Parathyroid adenoma (tissue), 2 donors: ENCODE results near the gene CARD9.

Source experiments
- H2AFZ ChIP-seq: fragments of 300-600 bp; sonication (generic); one replicate; pipeline ENCODE4 v1.7.0; 2017; ENCODE audit warnings: antibody characterized with exemption, mild to moderate bottlenecking
- H3K27ac ChIP-seq: fragments of 300-600 bp; sonication (generic); one replicate; pipeline ENCODE4 v1.7.0; 2017
- H3K27me3 ChIP-seq: fragments of 300-600 bp; sonication (generic); one replicate; pipeline ENCODE4 v1.7.0; 2017; ENCODE audit warnings: low read length; ENCODE audit not compliant: control insufficient read depth, insufficient read depth
- H3K36me3 ChIP-seq: fragments of 300-600 bp; sonication (generic); one replicate; pipeline ENCODE4 v1.7.0; 2017; ENCODE audit warnings: low read length; ENCODE audit not compliant: control insufficient read depth, insufficient read depth
- H3K4me1 ChIP-seq: fragments of 300-600 bp; sonication (generic); one replicate; pipeline ENCODE4 v1.7.0; 2017; ENCODE audit warnings: control low read depth
- H3K4me2 ChIP-seq: fragments of 300-600 bp; sonication (generic); one replicate; pipeline ENCODE4 v1.7.0; 2017; ENCODE audit warnings: low read length
- H3K4me3 ChIP-seq: fragments of 300-600 bp; sonication (generic); one replicate; pipeline ENCODE4 v1.7.0; 2017; ENCODE audit warnings: low read depth, low read length
- H3K79me2 ChIP-seq: fragments of 300-600 bp; sonication (generic); one replicate; pipeline ENCODE4 v1.7.0; 2017; ENCODE audit warnings: control low read depth
- H3K9ac ChIP-seq: fragments of 300-600 bp; sonication (generic); one replicate; pipeline ENCODE4 v1.7.0; 2017; ENCODE audit warnings: mild to moderate bottlenecking
- H3K9me3 ChIP-seq: fragments of 300-600 bp; sonication (generic); one replicate; pipeline ENCODE4 v1.7.0; 2017; ENCODE audit warnings: low read length; ENCODE audit not compliant: control insufficient read depth
- CTCF ChIP-seq: fragments of 300-600 bp; sonication (generic); IDR thresholded peaks from one replicate; pipeline ENCODE4 v1.7.0; 2017; ENCODE audit warnings: antibody characterized with exemption, mild to moderate bottlenecking
- donor health status: primary hyperparathyroidism.

Gene CARD9

GRCh38 chr9:136401173-136401922 is 27.9 kb upstream of the CARD9 start:
- Histone ChIP-seq H3K4me3 (no peak overlapping the region), H3K79me2 (no peaks in the 10 kb centered on the region), H2AFZ (no peak overlapping the region), H3K9me3 (no peaks in the 10 kb centered on the region), H3K4me1 (no peaks in the 10 kb centered on the region), H3K4me2 (no peak overlapping the region), H3K36me3 (no peaks in the 10 kb centered on the region), H3K9ac (no peak overlapping the region), H3K27me3 (no peaks in the 10 kb centered on the region), H3K27ac (no peak overlapping the region)
- no peak for TF ChIP-seq CTCF

GRCh38 chr9:136400038-136400834 is 26.8 kb upstream of the CARD9 start, which contains the start of gene SNAPC4:
TSS of gene SNAPC4 (minus strand) at chr9:136400170. CDS start at chr9:136398428, 1,742 bp downstream.
- H3K36me3 ChIP-seq = no peaks in the 10 kb centered on the region
- TF ChIP-seq CTCF = peak; percentile 89
- peak within 1 kb of the TSS; percentile 28 for H3K9ac ChIP-seq
- H2AFZ ChIP-seq = peak within 1 kb of the TSS; percentile 88
- no peaks in the 10 kb centered on the region for H3K9me3 ChIP-seq
- H3K4me2 ChIP-seq = peak within 1 kb of the TSS; percentile 92
- H3K79me2 ChIP-seq = no peaks in the 10 kb centered on the region
- H3K27ac ChIP-seq = no peak within 1 kb of the TSS
- H3K4me3 ChIP-seq = peak within 1 kb of the TSS; percentile 69
- H3K27me3 ChIP-seq = no peaks in the 10 kb centered on the region
- H3K4me1 ChIP-seq = no peaks in the 10 kb centered on the region

DNA sequence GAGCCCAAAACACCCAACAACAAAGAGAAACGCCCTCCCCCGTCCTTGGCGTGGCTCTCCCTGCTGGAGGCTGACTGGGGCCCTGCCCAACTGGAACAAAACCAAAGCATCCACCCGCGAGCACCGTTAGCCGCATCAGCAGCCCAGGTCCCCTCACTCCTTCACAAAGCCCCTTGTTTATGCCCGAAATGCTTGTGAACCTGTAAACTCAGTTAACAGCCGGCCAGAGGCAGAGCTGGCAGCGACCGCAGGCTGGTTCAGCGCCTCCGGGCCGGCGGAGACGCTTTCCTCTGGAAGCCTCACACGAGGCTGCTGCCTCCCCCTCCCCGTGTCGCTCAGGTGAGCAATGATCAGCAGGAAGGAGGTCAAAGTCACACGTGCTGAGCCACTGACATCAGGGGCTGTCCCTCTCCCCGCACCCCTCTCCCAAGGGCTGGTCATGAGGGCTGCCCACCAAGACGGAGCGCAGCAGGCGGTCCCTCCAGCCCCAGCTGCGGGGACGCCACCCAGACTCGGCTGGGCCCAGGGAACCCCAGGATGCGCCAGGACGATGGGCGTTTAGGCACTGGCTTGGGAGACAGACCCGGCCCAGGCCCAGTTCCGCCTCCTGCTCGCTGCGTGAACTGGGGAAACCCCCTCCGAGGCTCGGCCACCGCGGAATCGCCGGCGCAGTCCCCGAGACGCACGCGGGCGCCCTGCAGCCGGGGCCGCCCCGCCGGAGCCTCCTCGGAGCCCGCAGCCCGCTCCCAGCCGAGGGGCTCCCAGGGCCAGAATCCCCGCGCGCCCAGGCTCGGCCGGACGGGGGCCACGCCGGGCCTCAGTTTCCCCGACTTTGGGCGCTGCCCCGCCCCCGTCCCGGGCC is 25.9 kb upstream of the CARD9 start:
- Histone ChIP-seq H3K4me2 (peak overlapping the region; percentile 92), H3K9me3 (no peaks in the 10 kb centered on the region), H3K79me2 (no peaks in the 10 kb centered on the region), H3K27ac (no peak overlapping the region), H3K4me1 (no peaks in the 10 kb centered on the region), H3K27me3 (no peaks in the 10 kb centered on the region), H3K36me3 (no peaks in the 10 kb centered on the region), H2AFZ (peak overlapping the region; percentile 88), H3K9ac (peak overlapping the region; percentile 28), H3K4me3 (peak overlapping the region; percentile 69)
- TF ChIP-seq CTCF = no peak

GRCh38 chr9:136398286-136398685 is 24.8 kb upstream of the CARD9 start:
- H3K9ac ChIP-seq = no peak overlapping the region
- H3K27ac ChIP-seq = no peak overlapping the region
- H3K4me3 ChIP-seq = no peak overlapping the region
- H3K36me3 ChIP-seq = no peaks in the 10 kb centered on the region
- H3K4me2 ChIP-seq = no peak overlapping the region
- no peaks in the 10 kb centered on the region for H3K9me3 ChIP-seq
- H3K4me1 ChIP-seq = no peaks in the 10 kb centered on the region
- no peak overlapping the region for H2AFZ ChIP-seq
- no peak for TF ChIP-seq CTCF
- no peaks in the 10 kb centered on the region for H3K79me2 ChIP-seq
- H3K27me3 ChIP-seq = no peaks in the 10 kb centered on the region
